ENCODE results near the gene MORN5. TPM values are rescaled to one million over a fixed set of nuclear protein-coding genes. Genes with fewer than 3 reads are reported as not detected.
"Not testable (repeated sequence)": the region's sequence is repeated elsewhere in the genome, so short reads cannot be mapped to it uniquely, and the experiment has no call there.

Gene MORN5
- total RNA-seq, 3 donors from 2014 or later = not detected

DNA sequence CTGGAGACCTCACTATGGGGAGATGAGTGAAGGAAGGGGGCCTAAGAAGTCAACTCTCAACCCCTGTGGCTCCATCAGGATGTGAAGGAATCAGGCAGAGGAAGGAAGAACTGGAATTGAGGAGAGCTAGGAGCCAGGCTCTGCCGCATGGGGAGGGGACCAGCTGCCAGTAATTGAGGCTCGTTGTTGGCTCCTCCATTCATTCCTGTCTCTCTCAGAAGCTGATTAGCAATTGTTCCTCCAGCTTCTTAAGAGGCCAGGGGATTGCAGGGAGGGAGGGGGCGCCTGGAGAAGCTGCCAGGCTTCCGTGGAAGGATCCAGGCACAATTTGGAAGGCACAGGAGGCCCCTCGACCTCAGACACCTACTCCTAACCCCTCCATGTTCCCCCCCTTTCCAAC, 46.1 kb upstream of the MORN5 start:
- intact Hi-C loops (cut with DNase I; ENCODE audit: low total_unique reads) = no loop called here
- no peak overlapping the region for H3K4me3 ChIP-seq
- no peaks in the 10 kb centered on the region for H3K36me3 ChIP-seq
- no peaks in the 10 kb centered on the region for H3K9me3 ChIP-seq
- no peaks in the 10 kb centered on the region for H3K4me1 ChIP-seq
- no peaks in the 10 kb centered on the region for H3K27me3 ChIP-seq
- no peak overlapping the region for H3K27ac ChIP-seq
- no peak for DNase-seq (ENCODE audit: low spot score in 2 of 2)
- no peak for TF ChIP-seq POLR2AphosphoS5 (IDR thresholded peaks at IDR 0.05)
- TF ChIP-seq, protein P1, sequence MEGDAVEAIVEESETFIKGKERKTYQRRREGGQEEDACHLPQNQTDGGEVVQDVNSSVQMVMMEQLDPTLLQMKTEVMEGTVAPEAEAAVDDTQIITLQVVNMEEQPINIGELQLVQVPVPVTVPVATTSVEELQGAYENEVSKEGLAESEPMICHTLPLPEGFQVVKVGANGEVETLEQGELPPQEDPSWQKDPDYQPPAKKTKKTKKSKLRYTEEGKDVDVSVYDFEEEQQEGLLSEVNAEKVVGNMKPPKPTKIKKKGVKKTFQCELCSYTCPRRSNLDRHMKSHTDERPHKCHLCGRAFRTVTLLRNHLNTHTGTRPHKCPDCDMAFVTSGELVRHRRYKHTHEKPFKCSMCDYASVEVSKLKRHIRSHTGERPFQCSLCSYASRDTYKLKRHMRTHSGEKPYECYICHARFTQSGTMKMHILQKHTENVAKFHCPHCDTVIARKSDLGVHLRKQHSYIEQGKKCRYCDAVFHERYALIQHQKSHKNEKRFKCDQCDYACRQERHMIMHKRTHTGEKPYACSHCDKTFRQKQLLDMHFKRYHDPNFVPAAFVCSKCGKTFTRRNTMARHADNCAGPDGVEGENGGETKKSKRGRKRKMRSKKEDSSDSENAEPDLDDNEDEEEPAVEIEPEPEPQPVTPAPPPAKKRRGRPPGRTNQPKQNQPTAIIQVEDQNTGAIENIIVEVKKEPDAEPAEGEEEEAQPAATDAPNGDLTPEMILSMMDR (IDR thresholded peaks at IDR 0.05) = no peak
- TF ChIP-seq POLR2A (IDR thresholded peaks at IDR 0.05) = no peak

DNA sequence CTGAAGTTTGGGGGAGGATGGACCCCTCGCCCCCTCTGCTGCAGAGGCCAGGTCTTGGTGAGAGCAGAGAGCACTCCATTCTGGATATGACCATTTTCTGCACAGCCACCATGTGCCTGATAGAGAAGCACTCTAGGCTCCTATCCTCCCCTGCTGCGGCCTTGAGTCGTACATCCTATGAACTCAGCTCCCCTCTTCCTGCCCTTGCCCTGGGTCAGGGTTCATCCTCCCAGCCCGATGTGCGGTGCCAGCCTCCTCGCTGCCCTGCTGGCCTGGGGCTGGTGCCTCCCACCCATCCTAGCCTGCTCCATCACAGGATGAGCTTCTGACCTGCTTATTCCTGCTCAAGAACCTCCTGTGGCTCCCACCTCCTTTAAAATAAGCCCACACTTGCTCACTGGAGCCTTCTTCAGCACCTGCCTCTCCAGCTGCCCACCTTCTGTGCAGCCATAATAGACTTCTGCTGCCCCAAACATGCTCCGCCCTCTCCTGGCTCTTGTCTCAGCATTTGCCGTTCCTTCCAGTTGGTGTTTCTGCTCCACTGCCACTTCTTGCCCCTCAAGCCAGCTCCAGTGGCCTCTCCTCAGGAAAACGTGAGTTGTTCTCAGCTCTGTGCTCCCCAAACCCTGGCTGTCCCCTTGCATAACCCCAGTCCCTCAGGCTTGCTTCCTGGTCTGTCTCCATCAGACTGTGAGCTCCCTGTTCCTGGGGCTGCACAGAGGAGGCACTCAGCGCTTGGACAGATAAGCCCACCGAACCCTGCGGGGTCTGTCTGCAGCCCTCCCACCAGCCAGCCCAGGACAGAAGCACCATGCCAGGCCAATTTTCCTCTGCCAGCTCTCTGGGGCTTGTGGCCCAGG, 44.3 kb upstream of the MORN5 start:
- intact Hi-C loops (cut with DNase I; ENCODE audit: low total_unique reads) = no loop called here
- H3K9me3 ChIP-seq = no peaks in the 10 kb centered on the region
- no peaks in the 10 kb centered on the region for H3K27me3 ChIP-seq
- no peak for DNase-seq (ENCODE audit: low spot score in 2 of 2)
- no peaks in the 10 kb centered on the region for H3K36me3 ChIP-seq
- no peak overlapping the region for H3K4me3 ChIP-seq
- no peaks in the 10 kb centered on the region for H3K4me1 ChIP-seq
- TF ChIP-seq POLR2A (IDR thresholded peaks at IDR 0.05) (no peak), POLR2AphosphoS5 (IDR thresholded peaks at IDR 0.05) (no peak)
- TF ChIP-seq, protein P1 (IDR thresholded peaks at IDR 0.05) = no peak
- H3K27ac ChIP-seq = no peak overlapping the region

DNA sequence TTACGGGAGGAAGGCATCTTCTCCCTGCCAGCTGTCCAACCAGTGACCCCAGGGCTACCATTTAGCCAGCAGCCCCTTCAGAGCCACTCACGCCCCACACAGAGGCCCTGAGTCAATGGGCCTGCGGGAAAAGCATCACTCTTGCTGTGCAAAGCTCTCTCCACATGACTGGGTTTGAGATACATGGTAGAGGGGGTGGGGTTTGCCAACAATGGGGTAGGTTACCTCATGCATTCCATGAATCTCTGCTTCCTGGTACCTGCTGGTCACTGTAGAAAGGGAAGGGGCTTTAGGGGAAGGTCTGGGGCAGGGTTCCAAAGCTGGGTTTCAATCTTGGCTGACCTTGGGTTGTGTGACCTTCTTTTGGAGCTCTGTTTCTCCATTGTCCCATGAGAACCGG, 43.7 kb upstream of the MORN5 start:
- Histone ChIP-seq H3K9me3 (no peaks in the 10 kb centered on the region), H3K27me3 (no peaks in the 10 kb centered on the region), H3K4me1 (no peaks in the 10 kb centered on the region), H3K27ac (no peak overlapping the region), H3K36me3 (no peaks in the 10 kb centered on the region), H3K4me3 (no peak overlapping the region)
- intact Hi-C loops (cut with DNase I; ENCODE audit: low total_unique reads) = no loop called here
- TF ChIP-seq, protein P1 (IDR thresholded peaks at IDR 0.05) = no peak
- no peak for TF ChIP-seq POLR2A (IDR thresholded peaks at IDR 0.05)
- DNase-seq (ENCODE audit: low spot score in 2 of 2) = no peak

DNA sequence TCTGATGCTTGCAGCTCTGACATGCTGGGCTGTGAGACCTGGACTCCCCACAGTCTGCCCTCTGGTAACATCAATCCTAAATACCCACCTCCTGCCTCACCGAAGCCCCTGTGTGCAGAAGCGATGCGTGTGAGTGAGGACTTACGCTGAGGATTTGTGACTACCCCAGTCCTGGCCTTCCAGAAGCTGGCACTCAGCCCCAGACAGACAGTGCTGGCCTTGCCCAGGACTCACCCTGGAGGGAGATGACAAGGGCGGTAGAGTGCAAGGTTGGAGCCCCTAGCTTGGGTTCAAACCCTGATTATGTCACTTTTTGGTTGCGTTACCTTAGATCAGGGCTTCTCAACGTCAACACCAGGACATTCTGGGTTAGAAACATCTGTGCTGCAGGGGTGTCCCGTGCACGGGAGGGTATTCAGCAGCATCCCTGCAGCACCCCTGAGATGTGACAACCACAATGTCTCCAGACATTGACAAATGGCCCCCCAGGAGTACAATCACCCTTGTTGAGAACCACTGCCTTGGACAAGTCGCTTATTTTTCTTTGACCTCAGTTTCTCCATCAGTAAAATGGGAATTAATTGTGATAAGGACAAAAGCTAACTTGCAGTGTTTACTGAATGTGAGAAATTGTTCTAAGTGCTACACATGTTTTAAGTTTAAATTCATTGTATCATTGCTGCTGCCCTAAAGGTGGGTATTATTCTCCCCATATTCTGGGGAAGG, 43.1 kb upstream of the MORN5 start:
- H3K27me3 ChIP-seq = no peaks in the 10 kb centered on the region
- H3K27ac ChIP-seq = no peak overlapping the region
- intact Hi-C loops (cut with DNase I; ENCODE audit: low total_unique reads) = no loop called here
- no peak overlapping the region for H3K4me3 ChIP-seq
- DNase-seq (ENCODE audit: low spot score in 2 of 2) = no peak
- H3K9me3 ChIP-seq = no peaks in the 10 kb centered on the region
- no peaks in the 10 kb centered on the region for H3K4me1 ChIP-seq
- no peaks in the 10 kb centered on the region for H3K36me3 ChIP-seq
- TF ChIP-seq, protein P1 (IDR thresholded peaks at IDR 0.05) = no peak
- TF ChIP-seq POLR2A (IDR thresholded peaks at IDR 0.05) (no peak), POLR2AphosphoS5 (IDR thresholded peaks at IDR 0.05) (no peak)

DNA sequence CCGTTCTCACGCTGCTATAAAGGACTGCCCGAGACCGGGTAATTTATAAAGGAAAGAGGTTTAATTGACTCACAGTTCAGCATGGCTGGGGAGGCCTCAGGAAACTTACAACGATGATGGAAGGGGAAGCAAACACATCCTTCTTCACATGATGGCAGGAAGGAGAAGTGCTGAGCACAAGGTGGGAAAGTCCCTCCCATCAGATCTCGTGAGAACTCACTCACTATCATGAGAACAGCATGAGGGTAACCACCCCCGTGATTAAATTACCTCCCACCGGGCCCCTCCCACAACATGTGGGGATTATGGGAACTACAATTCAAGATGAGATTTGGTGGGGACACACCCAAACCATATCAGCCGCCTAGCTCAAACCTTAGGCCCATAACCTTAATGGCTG, 42.5 kb upstream of the MORN5 start:
- H3K4me3 ChIP-seq; intact Hi-C loops (cut with DNase I; ENCODE audit: low total_unique reads); H3K27ac ChIP-seq; H3K4me1 ChIP-seq; DNase-seq (ENCODE audit: low spot score in 2 of 2); H3K27me3 ChIP-seq; H3K9me3 ChIP-seq; H3K36me3 ChIP-seq: not testable (repeated sequence)

All from breast epithelium (tissue), 4 donors.